SH-SY5Y (cell line): Measurements from ENCODE around the gene PIK3IP1.

Experiments used
- GATA2 ChIP-seq: IDR thresholded peaks from 2 replicates; pipeline ENCODE4 v1.6.1; 2011; ENCODE audit warnings: mild to moderate bottlenecking, low read depth, low read length
- GATA3 ChIP-seq: IDR thresholded peaks from 2 replicates; pipeline ENCODE4 v1.6.1; 2011; ENCODE audit warnings: low read depth, mild to moderate bottlenecking, low read length, moderate library complexity

Gene PIK3IP1

DNA sequence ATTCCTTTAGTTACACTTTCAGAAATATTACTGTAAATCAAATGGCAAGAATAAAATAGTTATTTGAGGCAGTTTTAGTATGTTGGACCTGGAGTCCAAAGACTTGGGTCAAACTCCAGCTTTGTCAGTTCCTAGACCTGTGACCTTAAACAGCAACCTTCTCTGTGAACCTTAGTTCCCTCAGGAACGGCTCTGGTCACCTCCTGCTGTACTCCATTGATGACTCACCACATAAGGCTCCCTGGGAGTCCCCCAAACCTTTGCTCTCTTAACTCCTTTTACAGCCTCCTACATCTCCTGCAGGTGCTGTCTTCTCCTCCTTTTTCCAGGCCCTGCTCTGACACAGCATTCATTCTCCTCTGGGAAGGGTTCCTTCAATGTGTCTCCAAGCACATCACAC lies 51.1 kb downstream of the PIK3IP1 start:
- no peak for TF ChIP-seq GATA2
- TF ChIP-seq GATA3 = no peak

- TF ChIP-seq GATA3 = no peak
- no peak for TF ChIP-seq GATA2
Measured at GRCh38 chr22:31239771-31240370, 52.4 kb downstream of the PIK3IP1 start.

- no peak for TF ChIP-seq GATA2
- no peak for TF ChIP-seq GATA3
Measured at GRCh38 chr22:31238057-31238456, 54.2 kb downstream of the PIK3IP1 start.

GRCh38 chr22:31235081-31235480 lies 57.2 kb downstream of the PIK3IP1 start:
- TF ChIP-seq GATA3 (no peak), GATA2 (no peak)

DNA sequence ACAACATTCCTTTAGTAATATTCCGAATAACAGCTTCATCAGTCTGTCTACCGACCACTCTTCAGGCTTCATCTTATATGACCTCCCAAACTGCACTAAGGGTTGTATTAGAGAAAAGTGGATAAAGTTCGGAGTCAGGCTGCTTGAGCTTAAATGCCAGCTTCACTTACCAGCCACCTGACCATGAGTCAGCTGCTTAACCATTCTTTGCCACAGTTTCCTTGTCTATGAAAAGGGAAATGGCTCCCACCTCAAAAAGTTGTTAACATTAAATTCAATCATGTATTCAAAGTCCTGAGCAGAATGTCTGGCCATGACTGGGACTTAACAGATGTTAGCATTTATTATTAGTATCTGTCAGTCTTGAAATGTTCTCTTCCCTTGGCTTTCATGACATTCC lies 59.3 kb downstream of the PIK3IP1 start:
- TF ChIP-seq GATA2 = no peak
- no peak for TF ChIP-seq GATA3
